Psoas muscle (tissue), 8 donors: ENCODE data around the gene COX7A2L. TPM values are rescaled to one million over a fixed set of nuclear protein-coding genes. Genes with fewer than 3 reads are reported as not detected.
"Not testable (repeated sequence)": the region's sequence is repeated elsewhere in the genome, so short reads cannot be mapped to it uniquely, and the experiment has no call there.

Experiments used
- ATAC-seq, 4 donors: fragments of 200-7000 bp; cut with Tn5 transposase; one replicate each; pipeline ENCODE4 v1.9.1; 2020; ENCODE audit warnings: moderate library complexity in 3 of 4, mild to moderate bottlenecking in 2 of 4
- DNase-seq, 2 donors: peaks; one replicate each; pipeline ENCODE4 v3.0.0-alpha.2; 2020
- H3K27ac ChIP-seq: fragments of 200-600 bp; one replicate; pipeline ENCODE4 v1.8.0; 2022
- H3K27me3 ChIP-seq, 3 donors: fragments of 200-600 bp in 1 of 3; one replicate each; pipeline versions ENCODE4 v1.6.1 to v1.8.0; 2013 to 2022; ENCODE audit warnings: low read length in 2 of 3, mild to moderate bottlenecking in 2 of 3, moderate library complexity in 1 of 3; ENCODE audit not compliant: insufficient read depth in 3 of 3
- H3K36me3 ChIP-seq, 2 donors: fragments of 200-600 bp in 1 of 2; one replicate each; pipeline versions ENCODE4 v1.6.1 to v1.8.0; 2013 to 2022; ENCODE audit warnings: low read depth in 1 of 2, mild to moderate bottlenecking in 1 of 2, moderate library complexity in 1 of 2; ENCODE audit not compliant: insufficient read depth in 1 of 2
- H3K4me1 ChIP-seq: fragments of 200-600 bp; one replicate; pipeline ENCODE4 v1.8.0; 2022
- H3K4me3 ChIP-seq: fragments of 200-600 bp; one replicate; pipeline ENCODE4 v1.8.0; 2022; ENCODE audit warnings: mild to moderate bottlenecking
- H3K9me3 ChIP-seq: fragments of 200-600 bp; one replicate; pipeline ENCODE4 v1.8.0; 2022
- CTCF ChIP-seq: fragments of 200-600 bp; IDR thresholded peaks from one replicate; pipeline ENCODE4 v1.8.0; 2022; ENCODE audit warnings: antibody characterized with exemption
- WGBS, 3 donors: extraction: QIAGEN DNeasy Blood & Tissue Kit; methylation state at CpG; one replicate each; pipeline versions ENCODE4 v1.1.6 to v1.1.7; 2013; 5-methylcytosine and 5-hydroxymethylcytosine counted together
- intact Hi-C, 2 donors: fragments of 100-400 bp; cut with DNase I; formaldehyde crosslinking; loops; one replicate each; pipeline versions ENCODE4 v1.11.0 to v1.14.2; 2022
- polyA plus RNA-seq, 3 donors: library from polyadenylated mRNA; stranded (reverse); fragments of 200-250 nt; gene quantifications; one replicate each; pipeline ENCODE4 v1.2.3, GENCODE V29; 2013
- total RNA-seq, 4 donors: library from RNA; stranded (reverse); fragmentation: NEBNext Ultra II Directional in 2 of 4; extraction: Animal tissue kit (Norgen Biotek cat#: 25700) in 2 of 4; gene quantifications; one replicate each; pipeline versions ENCODE4 v1.2.1 to v1.2.4, GENCODE V29; 2021 to 2023
- donor health status: healthy with polysubstance abuse.
- donor health status: DM: no; HTN: no; CAD: no; lungs with moderate emphysema.
- donor health status: Bipolar disorder and iron deficiency.
- donor health status: healthy.
- donor health status: DM: yes; HTN: yes; CAD: no.
- donor health status: DM: no; HTN: no; CAD: no.
- donor health status: DM: no; HTN: no; CAD: no.
- donor health status: DM: yes; HTN: yes; CAD: no.

COX7A2L gene
- total and polyA plus RNA-seq, 7 donors: 58.1 to 176 (median 75.4) TPM

GRCh38 chr2:42335514-42336104 is 25.4 kb downstream of the COX7A2L start:
- WGBS, 3 donors: 95 to 96% (median 95%) methylated on average over 10 of the region's 10 CpGs
- Histone ChIP-seq H3K4me1 (no peaks in the 10 kb centered on the region), H3K4me3 (no peak overlapping the region), H3K27ac (no peak overlapping the region), H3K27me3 (no peaks in the 10 kb centered on the region), H3K9me3 (no peaks in the 10 kb centered on the region), H3K36me3 (peaks cover 11 to 41% of the 10 kb centered on the region in 2 donors)
- ATAC-seq (no peak), DNase-seq (no peak)
- intact Hi-C loops: loop anchor here in 1 of 2 donors (10.0 kb wide), 1 partner anchor 461 kb away; no protein-coding TSS in a partner anchor
- TF ChIP-seq CTCF: no peak

GRCh38 chr2:42334865-42335264 is 26.2 kb downstream of the COX7A2L start:
- not testable (repeated sequence) for H3K9me3 ChIP-seq, H3K4me3 ChIP-seq, H3K4me1 ChIP-seq, DNase-seq, ATAC-seq, H3K27ac ChIP-seq, H3K27me3 ChIP-seq
- peaks cover 11 to 44% of the 10 kb centered on the region in 2 donors for H3K36me3 ChIP-seq
- intact Hi-C loops: loop anchor here in 1 of 2 donors (10.0 kb wide), 1 partner anchor 460 kb away; no protein-coding TSS in a partner anchor
- 87 to 93% (median 92%) methylated on average over 6 of the region's 6 CpGs for WGBS, 3 donors

GRCh38 chr2:42334220-42334619 is 26.8 kb downstream of the COX7A2L start:
- Histone ChIP-seq H3K27ac (no peak overlapping the region), H3K4me3 (no peak overlapping the region), H3K27me3 (no peaks in the 10 kb centered on the region), H3K9me3 (no peaks in the 10 kb centered on the region), H3K36me3 (peaks cover 11 to 50% of the 10 kb centered on the region in 2 donors), H3K4me1 (no peaks in the 10 kb centered on the region)
- 87 to 94% (median 93%) methylated on average over 3 of the region's 3 CpGs for WGBS, 3 donors
- ATAC-seq (no peak), DNase-seq (no peak)
- no peak for TF ChIP-seq CTCF
- intact Hi-C loops: loop anchor here in 1 of 2 donors (10.0 kb wide), 1 partner anchor 459 kb away; no protein-coding TSS in a partner anchor

GRCh38 chr2:42333579-42333978 is 27.4 kb downstream of the COX7A2L start:
- WGBS, 3 donors: 93 to 94% (median 93%) methylated on average over 4 of the region's 4 CpGs
- Histone ChIP-seq H3K4me3 (no peak overlapping the region), H3K36me3 (peaks cover 11 to 53% of the 10 kb centered on the region in 2 donors)

More at GRCh38 chr2:42333579-42333978, 27.4 kb downstream of the COX7A2L start:
- intact Hi-C loops: loop anchor here in 1 of 2 donors (10.0 kb wide), 1 partner anchor 459 kb away; no protein-coding TSS in a partner anchor
- no peaks in the 10 kb centered on the region for H3K4me1 ChIP-seq
- ATAC-seq (no peak), DNase-seq (no peak)
- no peak overlapping the region for H3K27ac ChIP-seq
- H3K27me3 ChIP-seq: no peaks in the 10 kb centered on the region
- TF ChIP-seq CTCF: no peak
- no peaks in the 10 kb centered on the region for H3K9me3 ChIP-seq
